SU-DHL-6 (cell line): ENCODE data around the gene EIF4H.

Experiments used
- EZH2phosphoT487 ChIP-seq: fragments of 200-600 bp; sonication (generic), shearing (Covaris generic); conservative IDR thresholded peaks from 2 replicates; pipeline ENCODE4 v1.6.1; 2018; ENCODE audit warnings: mild to moderate bottlenecking, antibody characterized with exemption, low read length, moderate library complexity, mixed read lengths
- TF ChIP-seq, protein P1 (sequence below): fragments of 200-600 bp; sonication (generic); IDR thresholded peaks from one replicate; pipeline ENCODE4 v1.5.1; 2017; ENCODE audit warnings: antibody characterized with exemption, mild to moderate bottlenecking, low read length, moderate library complexity; ENCODE audit not compliant: insufficient read depth, poor library complexity, severe bottlenecking

DNA sequence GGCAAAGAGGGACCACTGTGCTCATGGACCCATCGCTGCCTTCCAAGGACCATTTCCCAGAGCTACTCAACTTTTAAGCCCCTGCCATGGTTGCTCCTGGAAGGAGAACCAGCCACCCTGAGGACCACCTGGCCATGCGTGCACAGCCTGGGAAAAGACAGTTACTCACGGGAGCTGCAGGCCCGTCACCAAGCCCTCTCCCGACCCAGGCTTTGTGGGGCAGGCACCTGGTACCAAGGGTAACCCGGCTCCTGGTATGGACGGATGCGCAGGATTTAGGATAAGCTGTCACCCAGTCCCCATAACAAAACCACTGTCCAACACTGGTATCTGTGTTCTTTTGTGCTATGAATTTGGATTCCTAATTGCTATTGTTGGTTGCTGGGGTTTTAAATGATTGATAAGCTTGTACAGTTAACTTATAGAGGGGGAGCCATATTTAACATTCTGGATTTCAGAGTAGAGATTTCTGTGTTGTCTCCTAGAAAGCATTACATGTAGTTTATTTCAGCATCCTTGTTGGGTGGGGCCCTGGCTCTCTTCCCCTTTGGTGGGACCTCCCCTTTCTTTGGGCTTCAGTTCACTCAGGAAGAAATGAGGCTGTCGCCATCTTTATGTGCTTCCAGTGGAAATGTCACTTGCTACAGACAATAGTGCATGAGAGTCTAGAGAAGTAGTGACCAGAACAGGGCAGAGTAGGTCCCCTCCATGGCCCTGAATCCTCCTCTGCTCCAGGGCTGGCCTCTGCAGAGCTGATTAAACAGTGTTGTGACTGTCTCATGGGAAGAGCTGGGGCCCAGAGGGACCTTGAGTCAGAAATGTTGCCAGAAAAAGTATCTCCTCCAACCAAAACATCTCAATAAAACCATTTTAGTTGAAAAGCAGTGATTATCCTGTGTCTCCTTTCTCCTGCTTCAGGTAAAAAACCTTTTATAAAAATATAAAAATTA is 55.1 kb downstream of the EIF4H start:
- TF ChIP-seq, protein P1, sequence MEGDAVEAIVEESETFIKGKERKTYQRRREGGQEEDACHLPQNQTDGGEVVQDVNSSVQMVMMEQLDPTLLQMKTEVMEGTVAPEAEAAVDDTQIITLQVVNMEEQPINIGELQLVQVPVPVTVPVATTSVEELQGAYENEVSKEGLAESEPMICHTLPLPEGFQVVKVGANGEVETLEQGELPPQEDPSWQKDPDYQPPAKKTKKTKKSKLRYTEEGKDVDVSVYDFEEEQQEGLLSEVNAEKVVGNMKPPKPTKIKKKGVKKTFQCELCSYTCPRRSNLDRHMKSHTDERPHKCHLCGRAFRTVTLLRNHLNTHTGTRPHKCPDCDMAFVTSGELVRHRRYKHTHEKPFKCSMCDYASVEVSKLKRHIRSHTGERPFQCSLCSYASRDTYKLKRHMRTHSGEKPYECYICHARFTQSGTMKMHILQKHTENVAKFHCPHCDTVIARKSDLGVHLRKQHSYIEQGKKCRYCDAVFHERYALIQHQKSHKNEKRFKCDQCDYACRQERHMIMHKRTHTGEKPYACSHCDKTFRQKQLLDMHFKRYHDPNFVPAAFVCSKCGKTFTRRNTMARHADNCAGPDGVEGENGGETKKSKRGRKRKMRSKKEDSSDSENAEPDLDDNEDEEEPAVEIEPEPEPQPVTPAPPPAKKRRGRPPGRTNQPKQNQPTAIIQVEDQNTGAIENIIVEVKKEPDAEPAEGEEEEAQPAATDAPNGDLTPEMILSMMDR = no peak
- no peak for TF ChIP-seq EZH2phosphoT487
